Esophagus muscularis mucosa (tissue), 4 donors: Measurements from ENCODE around the gene ARID4B. TPM values are rescaled to one million over a fixed set of nuclear protein-coding genes. Genes with fewer than 3 reads are reported as not detected.
A peak's percentile ranks its signal among the peaks of the same experiment; 100 is the strongest.

ENCODE experiments used
- DNase-seq: peaks from one replicate; pipeline ENCODE4 v3.0.0-alpha.2; 2017; ENCODE audit errors: extremely low spot score
- H3K27ac ChIP-seq, 4 donors: fragments of 200-600 bp; sonication (generic); replicated peaks in 1 of 4; 1 replicate in 3 of 4; 2 replicates in 1 of 4; pipeline ENCODE4 v1.5.1; 2016 to 2019; ENCODE audit warnings: mild to moderate bottlenecking in 1 of 4
- H3K27me3 ChIP-seq, 4 donors: fragments of 200-600 bp; sonication (generic); one replicate each; pipeline versions ENCODE4 v1.5.1 to v1.6.0; 2016 to 2019
- H3K36me3 ChIP-seq, 4 donors: fragments of 200-600 bp; sonication (generic); one replicate each; pipeline ENCODE4 v1.5.1; 2016 to 2019
- H3K4me1 ChIP-seq, 4 donors: fragments of 200-600 bp; sonication (generic); one replicate each; pipeline ENCODE4 v1.5.1; 2016 to 2019
- H3K4me3 ChIP-seq, 4 donors: fragments of 200-600 bp; sonication (generic); 1 replicate in 2 of 4; 2 replicates in 2 of 4; pipeline ENCODE4 v1.5.1; 2016 to 2019; ENCODE audit warnings: mild to moderate bottlenecking in 4 of 4, moderate library complexity in 1 of 4
- H3K9me3 ChIP-seq, 4 donors: fragments of 200-600 bp; sonication (generic); 1 replicate in 3 of 4; 2 replicates in 1 of 4; pipeline ENCODE4 v1.5.1; 2016 to 2019
- EP300 ChIP-seq: sonication (generic); formaldehyde crosslinking; IDR thresholded peaks from one replicate; pipeline ENCODE4 v1.6.1; 2017; ENCODE audit warnings: antibody characterized with exemption
- POLR2A ChIP-seq: fragments of 450-650 bp; IDR thresholded peaks from one replicate; pipeline ENCODE4 v1.6.1; 2017; ENCODE audit warnings: antibody characterized with exemption, moderate library complexity, mild to moderate bottlenecking, low read depth
- POLR2AphosphoS5 ChIP-seq, 2 donors: sonication (generic); formaldehyde crosslinking; IDR thresholded peaks; one replicate each; pipeline ENCODE4 v1.6.1; 2017; ENCODE audit warnings: antibody characterized with exemption in 2 of 2
- WGBS: methylation state at CpG from one replicate; pipeline ENCODE4 v1.1.5; 2018; 5-methylcytosine and 5-hydroxymethylcytosine counted together
- intact Hi-C: fragments of 100-400 bp; cut with DNase I; formaldehyde crosslinking; loops from one replicate; pipeline ENCODE4 v1.15.1; 2023
- total RNA-seq, 4 donors: library from RNA; depleted of rRNA; stranded (reverse); fragments of >200 nt; gene quantifications; one replicate each; pipeline versions ENCODE4 v1.1.0 to v1.2.1, GENCODE V29; 2016
- TF ChIP-seq, protein P1 (sequence below), 3 experiments: fragments of 200-600 bp in 2 of 3; fragments of 450-650 bp in 1 of 3; sonication (generic) in 2 of 3; IDR thresholded peaks; one replicate each; pipeline ENCODE4 v1.5.1; 2017 to 2019; ENCODE audit warnings: antibody characterized with exemption in 3 of 3, mild to moderate bottlenecking in 2 of 3, moderate library complexity in 1 of 3

Gene ARID4B
- total RNA-seq, 4 donors from 2014 or later: 23.0 to 38.2 (median 29.2) TPM

DNA sequence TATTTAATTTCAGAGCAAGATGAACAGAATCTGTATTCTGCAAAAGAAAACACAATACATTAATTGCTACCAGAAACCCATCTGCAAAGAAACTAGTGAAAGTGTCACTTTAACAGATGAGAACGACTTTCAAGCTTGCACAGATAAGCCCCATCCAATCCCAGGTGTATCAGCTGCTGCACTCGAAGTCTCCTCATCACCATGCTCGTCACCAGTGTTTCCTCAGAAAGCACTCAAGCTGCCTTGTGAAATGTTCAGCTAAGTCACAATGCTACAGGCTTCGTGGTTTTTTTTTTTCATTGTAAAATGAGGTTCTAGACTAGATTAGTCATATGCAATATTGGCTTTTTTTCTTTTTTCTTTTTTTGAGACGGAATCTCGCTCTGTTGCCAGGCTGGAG is 196.0 kb downstream of the ARID4B start:
- Histone ChIP-seq H3K9me3 (no peaks in the 10 kb centered on the region), H3K27me3 (no peaks in the 10 kb centered on the region), H3K27ac (no peak overlapping the region), H3K4me1 (peaks cover 6 to 13% (median 8%) of the 10 kb centered on the region in 4 donors), H3K4me3 (no peak overlapping the region), H3K36me3 (peaks cover 34 to 63% (median 45%) of the 10 kb centered on the region in 4 donors)
- no peak for DNase-seq
- WGBS: 90% methylated on average over 6 of the region's 6 CpGs
- intact Hi-C loops: no loop called here
- TF ChIP-seq POLR2A (no peak), EP300 (no peak), POLR2AphosphoS5 (IDR thresholded peaks at IDR 0.05) (no peak)
- TF ChIP-seq, protein P1, sequence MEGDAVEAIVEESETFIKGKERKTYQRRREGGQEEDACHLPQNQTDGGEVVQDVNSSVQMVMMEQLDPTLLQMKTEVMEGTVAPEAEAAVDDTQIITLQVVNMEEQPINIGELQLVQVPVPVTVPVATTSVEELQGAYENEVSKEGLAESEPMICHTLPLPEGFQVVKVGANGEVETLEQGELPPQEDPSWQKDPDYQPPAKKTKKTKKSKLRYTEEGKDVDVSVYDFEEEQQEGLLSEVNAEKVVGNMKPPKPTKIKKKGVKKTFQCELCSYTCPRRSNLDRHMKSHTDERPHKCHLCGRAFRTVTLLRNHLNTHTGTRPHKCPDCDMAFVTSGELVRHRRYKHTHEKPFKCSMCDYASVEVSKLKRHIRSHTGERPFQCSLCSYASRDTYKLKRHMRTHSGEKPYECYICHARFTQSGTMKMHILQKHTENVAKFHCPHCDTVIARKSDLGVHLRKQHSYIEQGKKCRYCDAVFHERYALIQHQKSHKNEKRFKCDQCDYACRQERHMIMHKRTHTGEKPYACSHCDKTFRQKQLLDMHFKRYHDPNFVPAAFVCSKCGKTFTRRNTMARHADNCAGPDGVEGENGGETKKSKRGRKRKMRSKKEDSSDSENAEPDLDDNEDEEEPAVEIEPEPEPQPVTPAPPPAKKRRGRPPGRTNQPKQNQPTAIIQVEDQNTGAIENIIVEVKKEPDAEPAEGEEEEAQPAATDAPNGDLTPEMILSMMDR (IDR thresholded peaks at IDR 0.05): no peak

GRCh38 chr1:235130766-235131270 is 197.2 kb downstream of the ARID4B start:
- Histone ChIP-seq H3K36me3 (peaks cover 27 to 57% (median 39%) of the 10 kb centered on the region in 4 donors), H3K4me3 (no peak overlapping the region), H3K27ac (no peak overlapping the region), H3K9me3 (no peaks in the 10 kb centered on the region), H3K27me3 (no peaks in the 10 kb centered on the region), H3K4me1 (peaks cover 15 to 24% (median 20%) of the 10 kb centered on the region in 4 donors)
- 83% methylated on average over 7 of the region's 7 CpGs for WGBS
- no peak for TF ChIP-seq POLR2AphosphoS5 (IDR thresholded peaks at IDR 0.05)
- TF ChIP-seq, protein P1 (IDR thresholded peaks at IDR 0.05): no peak
- no peak for TF ChIP-seq EP300
- TF ChIP-seq POLR2A: no peak
- peak; percentile 53 for DNase-seq
- intact Hi-C loops: no loop called here

- peaks cover 15 to 31% (median 28%) of the 10 kb centered on the region in 4 donors for H3K4me1 ChIP-seq
- H3K9me3 ChIP-seq: no peaks in the 10 kb centered on the region
- 87% methylated on average over 4 of the region's 4 CpGs for WGBS
- intact Hi-C loops: loop anchor here (10.0 kb wide), 1 partner anchor 195 kb away; the partner anchor contains the start of genes ARID4B and GGPS1
- H3K27ac ChIP-seq: peak overlapping the region in 1 of 4 donors; percentile 95
- H3K36me3 ChIP-seq: peaks cover 20 to 48% (median 32%) of the 10 kb centered on the region in 4 donors
- no peaks in the 10 kb centered on the region for H3K27me3 ChIP-seq
- DNase-seq: peak; percentile 8
- no peak for TF ChIP-seq EP300
- TF ChIP-seq, protein P1 (IDR thresholded peaks at IDR 0.05): no peak
- no peak overlapping the region for H3K4me3 ChIP-seq
These were observed 198.0 kb downstream of the ARID4B start for GRCh38 chr1:235129774-235130570.

DNA sequence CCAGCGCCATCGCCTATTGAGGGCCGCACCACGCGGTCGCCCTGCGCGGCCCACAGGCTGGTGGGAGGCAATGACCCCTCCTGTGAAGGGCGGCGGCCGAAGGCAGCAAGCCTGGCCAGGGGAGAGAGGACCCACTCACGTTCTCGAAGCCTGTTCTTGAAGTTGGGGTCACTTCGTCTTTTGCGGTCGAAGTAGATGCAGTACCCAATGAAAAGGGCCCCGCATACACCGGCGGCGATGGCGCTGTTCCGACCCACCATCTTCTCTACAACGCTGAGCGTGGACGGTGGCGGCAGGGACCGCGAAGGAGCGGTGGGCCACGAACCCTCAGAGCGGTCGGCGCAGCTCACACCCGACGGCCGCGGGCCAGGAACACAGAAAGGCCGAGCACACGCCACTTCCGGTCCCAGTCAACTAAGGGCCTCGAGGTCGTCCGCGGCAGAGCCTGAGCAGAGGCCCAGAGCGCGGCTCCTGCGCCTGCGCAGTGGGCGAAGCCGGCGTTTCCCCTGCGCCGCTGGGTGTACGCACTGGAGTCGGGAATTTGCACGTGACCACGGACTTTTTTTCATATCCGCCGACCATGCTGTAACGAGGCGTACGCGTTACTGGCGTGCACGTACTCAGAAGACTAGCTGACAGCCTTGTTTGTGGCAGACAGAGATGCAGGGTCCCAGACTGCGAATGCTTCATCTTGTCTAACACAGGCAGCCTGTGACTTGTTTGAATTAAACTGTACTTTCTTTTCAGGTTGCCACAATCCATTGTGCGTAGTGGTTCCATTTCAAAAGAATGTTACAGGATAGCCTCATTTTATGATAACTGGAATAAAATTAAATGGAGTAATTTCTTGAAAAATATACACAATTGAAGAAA is 199.3 kb downstream of the ARID4B start, which contains the start of gene TOMM20:
Gene TOMM20 (minus strand): TSS at position 382 of the 873 bp plus-strand sequence. CDS start 122 bp downstream, at position 260.
- Histone ChIP-seq H3K4me1 (peaks cover 15 to 43% (median 40%) of the 10 kb centered on the region in 4 donors), H3K27ac (peak within 1 kb of the TSS; percentile 86 to 95 (median 88)), H3K4me3 (peak within 1 kb of the TSS; percentile 72 to 91 (median 80)), H3K9me3 (no peaks in the 10 kb centered on the region), H3K36me3 (peaks cover 7 to 41% (median 19%) of the 10 kb centered on the region in 4 donors), H3K27me3 (no peaks in the 10 kb centered on the region)
- intact Hi-C loops: loop anchor here (10.0 kb wide), 1 partner anchor 196 kb away; the partner anchor contains the start of genes ARID4B and GGPS1
- TF ChIP-seq, protein P1 (IDR thresholded peaks at IDR 0.05): no peak
- TF ChIP-seq EP300 (no peak), POLR2AphosphoS5 (IDR thresholded peaks at IDR 0.05) (peak; percentile 94 to 98), POLR2A (peak; percentile 83)
- WGBS: 1% methylated on average over 48 of the region's 67 CpGs
- DNase-seq: peak; percentile 98
